ENCODE results near the gene TMEM30B. TPM values are rescaled to one million over a fixed set of nuclear protein-coding genes. Genes with fewer than 3 reads are reported as not detected.

Gene TMEM30B
- total RNA-seq, 6 experiments from 2014 or later, result not detected

DNA sequence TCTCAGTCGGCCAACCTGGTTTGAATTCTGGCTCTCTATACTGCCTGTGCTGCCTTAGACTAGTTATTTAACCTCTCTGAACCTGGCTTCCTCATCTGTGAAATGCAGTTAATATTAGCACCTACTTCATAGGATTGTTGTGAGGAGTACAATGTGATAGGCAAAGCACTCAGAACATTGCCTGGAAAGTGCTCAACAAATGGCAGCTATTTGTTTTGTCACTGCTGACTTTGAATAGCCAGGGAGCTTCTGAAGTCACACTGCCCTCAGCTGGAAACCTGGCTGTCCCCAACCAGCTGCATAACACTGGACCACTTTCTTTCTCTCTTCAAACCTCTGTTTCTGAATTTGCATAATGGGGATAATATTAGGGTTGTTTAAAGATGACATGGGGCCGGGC is 9.6 kb downstream of the TMEM30B start:
- no peak for DNase-seq
- Mint-ChIP-seq H3K27me3 (ENCODE audit: insufficient read depth) (peaks cover 24% of the 10 kb centered on the region), H3K36me3 (ENCODE audit: low read depth) (no peaks in the 10 kb centered on the region)

DNA sequence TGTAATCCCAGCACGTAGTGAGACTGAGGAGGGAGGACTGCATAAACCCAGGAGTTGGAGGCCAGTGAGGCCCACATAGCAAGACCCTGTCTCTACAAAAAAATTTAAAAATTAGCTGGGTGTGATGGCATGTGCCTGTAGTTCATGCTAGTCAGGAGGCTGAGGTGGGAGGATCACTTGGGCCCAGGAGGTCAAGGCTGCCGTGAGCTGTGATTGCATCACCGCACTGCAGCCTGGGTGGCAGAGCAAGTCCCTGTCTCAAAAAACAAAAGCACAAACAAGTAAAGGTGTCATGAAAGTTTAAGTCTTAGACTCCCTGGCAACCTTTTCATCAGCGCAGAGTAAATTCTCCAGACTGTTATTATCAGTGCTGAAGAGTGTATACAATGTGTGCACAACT is 10.4 kb downstream of the TMEM30B start:
- no peaks in the 10 kb centered on the region for H3K36me3 Mint-ChIP-seq (ENCODE audit: low read depth)
- no peak overlapping the region for H3K27ac Mint-ChIP-seq
- H3K4me1 Mint-ChIP-seq (ENCODE audit: low read depth), result peaks cover 31% of the 10 kb centered on the region
- peaks cover 23% of the 10 kb centered on the region for H3K27me3 Mint-ChIP-seq (ENCODE audit: insufficient read depth)
- no peaks in the 10 kb centered on the region for H3K9me3 Mint-ChIP-seq
- DNase-seq, result no peak
- TF ChIP-seq CTCF (IDR thresholded peaks at IDR 0.05), result no peak
- H3K4me3 Mint-ChIP-seq, result no peak overlapping the region

More for the DNA sequence above, 9.6 kb downstream of the TMEM30B start:
- Mint-ChIP-seq H3K4me3 (no peak overlapping the region), H3K27ac (no peak overlapping the region), H3K9me3 (no peaks in the 10 kb centered on the region), H3K4me1 (ENCODE audit: low read depth) (peaks cover 27% of the 10 kb centered on the region)
- no peak for TF ChIP-seq CTCF (IDR thresholded peaks at IDR 0.05)

DNA sequence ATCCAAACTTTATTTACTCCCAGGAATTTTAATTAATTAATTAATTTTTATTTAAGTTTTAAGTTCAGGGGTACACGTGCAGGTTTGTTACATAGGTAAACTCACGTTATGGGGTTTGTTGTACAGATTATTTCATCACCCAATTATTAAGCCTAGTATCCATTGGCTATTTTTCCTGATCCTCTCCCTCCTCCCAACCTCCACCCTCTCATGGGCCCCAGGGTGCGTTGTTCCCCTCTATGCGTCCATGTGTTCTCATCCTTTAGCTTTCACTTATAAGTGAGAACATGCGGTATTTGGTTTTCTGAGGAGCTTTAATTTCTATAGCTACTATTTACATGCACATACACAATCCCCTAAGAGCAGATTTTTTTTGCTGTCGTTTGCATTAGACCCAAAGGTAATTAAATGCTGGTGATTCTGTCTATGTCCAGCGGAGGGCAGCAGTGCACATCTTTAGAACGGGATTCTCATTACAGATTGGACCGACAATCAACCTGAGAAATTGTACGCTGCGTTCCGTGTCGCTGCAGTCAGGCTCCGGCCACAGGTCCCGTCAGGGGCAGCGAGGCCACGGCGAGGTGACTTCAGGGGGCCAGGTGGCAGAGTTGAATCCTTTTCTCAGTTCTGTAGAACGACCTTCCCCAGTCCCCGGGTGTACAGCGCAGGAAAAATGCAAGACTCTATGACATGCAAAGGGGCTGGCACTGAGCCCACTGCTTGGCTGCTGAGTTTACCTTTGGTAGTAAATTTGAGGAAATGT is 11.6 kb downstream of the TMEM30B start:
- Mint-ChIP-seq H3K27ac (no peak overlapping the region), H3K4me3 (peak overlapping the region; percentile 83), H3K36me3 (ENCODE audit: low read depth) (no peaks in the 10 kb centered on the region), H3K4me1 (ENCODE audit: low read depth) (peaks cover 31% of the 10 kb centered on the region), H3K9me3 (no peaks in the 10 kb centered on the region), H3K27me3 (ENCODE audit: insufficient read depth) (peaks cover 24% of the 10 kb centered on the region)
- peak; percentile 46 for DNase-seq
- peak; percentile 84 for TF ChIP-seq CTCF (IDR thresholded peaks at IDR 0.05)

DNA sequence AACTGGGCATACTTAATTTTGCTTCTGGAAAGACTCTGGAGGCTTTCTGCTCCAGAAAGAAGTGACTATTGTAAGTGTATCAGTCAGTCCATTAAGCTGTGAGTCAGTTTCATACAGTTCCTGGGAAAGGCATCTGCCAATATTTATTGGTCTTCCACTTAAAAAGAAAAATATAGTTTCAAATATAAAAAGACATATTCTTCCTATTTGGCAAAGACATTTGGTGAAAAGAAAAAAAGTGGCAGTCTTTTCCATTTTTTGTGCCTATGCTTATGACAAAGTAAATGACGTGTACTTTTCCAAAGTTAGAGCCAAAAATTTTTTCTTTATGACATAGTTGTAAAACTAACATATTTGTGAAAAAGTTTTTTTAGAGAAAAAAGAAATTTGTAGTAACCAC is 12.3 kb downstream of the TMEM30B start:
- DNase-seq, result no peak
- Mint-ChIP-seq H3K4me3 (no peak overlapping the region), H3K27ac (no peak overlapping the region), H3K4me1 (ENCODE audit: low read depth) (peaks cover 31% of the 10 kb centered on the region), H3K9me3 (no peaks in the 10 kb centered on the region), H3K27me3 (ENCODE audit: insufficient read depth) (peaks cover 17% of the 10 kb centered on the region), H3K36me3 (ENCODE audit: low read depth) (no peaks in the 10 kb centered on the region)
- TF ChIP-seq CTCF (IDR thresholded peaks at IDR 0.05), result no peak

DNA sequence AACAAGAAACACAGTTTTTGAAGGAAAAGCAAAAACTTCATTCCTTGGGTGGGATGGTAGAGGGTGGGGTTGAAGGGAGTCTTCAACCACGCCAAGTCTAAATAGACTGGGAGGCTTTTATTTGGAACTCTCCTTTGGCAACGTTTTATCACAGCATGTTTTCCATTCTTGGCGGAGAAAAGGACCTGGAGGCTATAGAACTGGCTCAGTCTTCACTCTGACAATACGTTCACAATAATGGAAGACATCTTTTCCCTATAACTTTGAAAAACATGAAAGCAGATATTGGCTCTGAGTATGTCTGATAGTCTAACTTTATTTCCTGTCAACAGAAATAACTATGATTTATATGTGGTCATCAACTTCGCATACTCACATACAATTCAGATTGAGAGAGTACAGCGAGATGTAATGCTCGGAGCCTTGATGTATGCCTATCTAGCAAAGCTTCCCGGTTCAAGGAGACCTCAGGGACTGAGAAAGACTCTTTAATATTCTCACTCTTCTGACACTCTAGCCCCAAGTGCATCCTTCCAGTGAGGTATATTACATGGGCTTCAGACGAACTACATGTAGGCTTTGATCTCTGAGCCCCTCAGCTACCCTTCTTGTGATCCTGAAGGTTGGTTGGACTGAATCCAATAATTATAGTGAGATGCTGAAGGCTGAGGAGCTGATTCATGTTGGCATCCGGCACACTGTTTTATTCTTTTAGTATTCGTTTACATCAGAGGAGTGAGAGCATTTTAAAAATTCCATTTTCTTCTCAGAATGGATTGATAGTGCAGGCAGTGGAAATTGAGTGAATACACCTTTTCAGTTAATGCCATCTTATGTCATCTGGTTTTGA is 14.0 kb downstream of the TMEM30B start:
- no peak for DNase-seq
- TF ChIP-seq CTCF (IDR thresholded peaks at IDR 0.05), result no peak
- Mint-ChIP-seq H3K36me3 (ENCODE audit: low read depth) (no peaks in the 10 kb centered on the region), H3K27ac (peak overlapping the region; percentile 16; the same call in 1 of the 2 replicates), H3K9me3 (no peaks in the 10 kb centered on the region), H3K27me3 (ENCODE audit: insufficient read depth) (peaks cover 9% of the 10 kb centered on the region), H3K4me3 (peak overlapping the region; percentile 52), H3K4me1 (ENCODE audit: low read depth) (peaks cover 27% of the 10 kb centered on the region)
